HG03039 (cell line): ENCODE data around the gene ADGRG1.

ENCODE experiments used
- ATAC-seq: cut with Tn5 transposase; IDR thresholded peaks from one replicate; pipeline ENCODE4 v1.9.1; 2021; ENCODE audit warnings: mild to moderate bottlenecking, moderate library complexity; ENCODE audit not compliant: unreplicated experiment

The ADGRG1 gene

GRCh38 chr16:57619606-57620334 is 8.7 kb upstream of the ADGRG1 start:
- no peak for ATAC-seq

- no peak for ATAC-seq
Observed at GRCh38 chr16:57620335-57621231, 7.8 kb upstream of the ADGRG1 start.

GRCh38 chr16:57621521-57622271 is 6.7 kb upstream of the ADGRG1 start:
- no peak for ATAC-seq

- ATAC-seq = no peak
Observed at GRCh38 chr16:57622361-57623250, 5.8 kb upstream of the ADGRG1 start.

GRCh38 chr16:57623251-57624043 is 5.0 kb upstream of the ADGRG1 start:
- no peak for ATAC-seq

- ATAC-seq = no peak
Observed at GRCh38 chr16:57624044-57624688, 4.3 kb upstream of the ADGRG1 start.

- no peak for ATAC-seq
Observed at GRCh38 chr16:57624806-57625500, 3.5 kb upstream of the ADGRG1 start.

GRCh38 chr16:57626420-57627170 is 1.8 kb upstream of the ADGRG1 start:
- ATAC-seq = no peak

- no peak for ATAC-seq
Observed at GRCh38 chr16:57627184-57627871, 1.1 kb upstream of the ADGRG1 start.

- ATAC-seq = no peak
Observed at GRCh38 chr16:57628783-57629293, 408 bp downstream of the ADGRG1 start.

GRCh38 chr16:57629516-57630406 is 1.3 kb downstream of the ADGRG1 start:
- no peak for ATAC-seq

- no peak for ATAC-seq
Observed at GRCh38 chr16:57630407-57630797, 2.0 kb downstream of the ADGRG1 start.

- no peak for ATAC-seq
Observed at GRCh38 chr16:57630931-57631845, 2.8 kb downstream of the ADGRG1 start.

- no peak for ATAC-seq
Observed at GRCh38 chr16:57632568-57632967, 4.1 kb downstream of the ADGRG1 start.
